GM18951 (cell line): ENCODE data around the gene CTU1.

Experiments used
- POLR2A ChIP-seq: IDR thresholded peaks from 4 replicates; pipeline ENCODE4 v1.6.1; 2011; ENCODE audit warnings: mild to moderate bottlenecking; ENCODE audit not compliant: insufficient read length, insufficient read depth; ENCODE audit errors: extremely low read depth
- in situ Hi-C: fragments of 300-500 bp; cut with MboI; formaldehyde crosslinking; loops from one replicate; pipeline ENCODE4 v1.12.0; 2022; ENCODE audit warnings: low sequenced_read_pairs, mixed read lengths, inconsistent platforms; ENCODE audit not compliant: unreplicated experiment

CTU1 gene

GRCh38 chr19:51093101-51093500 is 15.1 kb downstream of the CTU1 start:
- in situ Hi-C loops, result no loop called here
- TF ChIP-seq POLR2A, result no peak

- in situ Hi-C loops, result no loop called here
- no peak for TF ChIP-seq POLR2A
Observed at GRCh38 chr19:51091895-51092873, 16.0 kb downstream of the CTU1 start.

- in situ Hi-C loops, result no loop called here
Observed at GRCh38 chr19:51091126-51091525, 17.1 kb downstream of the CTU1 start.

GRCh38 chr19:51090471-51090870 is 17.7 kb downstream of the CTU1 start:
- in situ Hi-C loops, result no loop called here
- no peak for TF ChIP-seq POLR2A

More at GRCh38 chr19:51091126-51091525, 17.1 kb downstream of the CTU1 start:
- no peak for TF ChIP-seq POLR2A

GRCh38 chr19:51089786-51090185 is 18.4 kb downstream of the CTU1 start:
- in situ Hi-C loops, result no loop called here
- TF ChIP-seq POLR2A, result no peak

GRCh38 chr19:51086153-51086850 is 21.9 kb downstream of the CTU1 start:
- in situ Hi-C loops, result no loop called here
- TF ChIP-seq POLR2A, result no peak

- in situ Hi-C loops, result no loop called here
- no peak for TF ChIP-seq POLR2A
Observed at GRCh38 chr19:51084505-51084904, 23.7 kb downstream of the CTU1 start.

GRCh38 chr19:51083783-51084182 is 24.4 kb downstream of the CTU1 start:
- TF ChIP-seq POLR2A, result no peak
- in situ Hi-C loops, result no loop called here

- no peak for TF ChIP-seq POLR2A
- in situ Hi-C loops, result no loop called here
Observed at GRCh38 chr19:51083181-51083580, 25.0 kb downstream of the CTU1 start.

- in situ Hi-C loops, result no loop called here
- TF ChIP-seq POLR2A, result no peak
Observed at GRCh38 chr19:51082611-51083010, 25.6 kb downstream of the CTU1 start, which contains the start of gene KLK14. KLK14 (minus strand) TSS chr19:51082887; CDS start chr19:51082614, 273 bp downstream.

- in situ Hi-C loops, result no loop called here
- no peak for TF ChIP-seq POLR2A
Observed at GRCh38 chr19:51081476-51081875, 26.7 kb downstream of the CTU1 start.

GRCh38 chr19:51079481-51080110 is 28.6 kb downstream of the CTU1 start:
- no peak for TF ChIP-seq POLR2A
- in situ Hi-C loops, result no loop called here

- TF ChIP-seq POLR2A, result no peak
- in situ Hi-C loops, result no loop called here
Observed at GRCh38 chr19:51078731-51079130, 29.5 kb downstream of the CTU1 start.

GRCh38 chr19:51078104-51078503 is 30.1 kb downstream of the CTU1 start:
- no peak for TF ChIP-seq POLR2A
- in situ Hi-C loops, result no loop called here
